HG02938 (cell line): ENCODE measurements around the gene SLIT1.

Experiments used
- ATAC-seq: cut with Tn5 transposase; IDR thresholded peaks from one replicate; pipeline ENCODE4 v1.9.1; 2021; ENCODE audit warnings: mild to moderate bottlenecking, moderate library complexity; ENCODE audit not compliant: unreplicated experiment

Gene SLIT1

DNA sequence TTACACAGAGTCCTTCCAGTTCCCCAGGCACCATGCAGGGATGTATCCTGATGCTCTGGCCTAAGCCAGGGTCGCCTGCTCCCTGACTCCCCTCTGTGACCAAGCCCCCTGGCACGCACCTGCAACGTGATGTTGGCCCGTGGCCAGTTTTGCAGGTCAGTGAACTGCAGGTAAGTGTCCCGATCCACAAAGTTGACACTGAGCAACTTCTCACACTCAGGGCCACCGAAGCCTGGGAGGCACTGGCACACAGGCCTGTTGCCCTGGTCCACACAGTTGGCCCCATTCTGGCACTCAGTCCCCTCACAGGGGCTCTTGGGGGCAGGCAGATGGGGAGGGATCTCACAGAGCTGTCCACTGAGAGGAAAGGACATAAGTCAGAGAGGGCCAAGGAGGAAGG lies 179.4 kb downstream of the SLIT1 start:
- ATAC-seq: no peak

GRCh38 chr10:97005349-97005748 lies 180.4 kb downstream of the SLIT1 start:
- no peak for ATAC-seq

DNA sequence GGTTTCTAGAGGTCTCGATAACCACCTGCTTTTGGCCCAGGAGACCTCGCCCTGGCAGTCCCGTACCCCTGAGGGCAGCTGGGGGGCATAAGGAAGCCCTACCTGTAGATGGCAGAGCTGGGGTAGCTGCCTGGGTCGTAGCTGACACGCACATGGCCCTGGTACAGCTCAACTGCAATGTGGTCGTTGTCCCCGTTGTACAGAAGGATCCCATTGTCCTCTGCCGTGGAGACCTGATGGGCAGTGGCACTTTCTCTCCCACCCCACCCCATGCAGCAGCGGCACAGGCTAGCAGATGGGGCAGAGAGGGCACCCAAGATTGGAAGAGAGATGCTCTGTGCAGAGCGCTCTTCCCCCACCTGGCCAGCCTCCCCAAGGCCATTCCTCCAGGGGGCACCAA lies 181.2 kb downstream of the SLIT1 start:
- no peak for ATAC-seq

DNA sequence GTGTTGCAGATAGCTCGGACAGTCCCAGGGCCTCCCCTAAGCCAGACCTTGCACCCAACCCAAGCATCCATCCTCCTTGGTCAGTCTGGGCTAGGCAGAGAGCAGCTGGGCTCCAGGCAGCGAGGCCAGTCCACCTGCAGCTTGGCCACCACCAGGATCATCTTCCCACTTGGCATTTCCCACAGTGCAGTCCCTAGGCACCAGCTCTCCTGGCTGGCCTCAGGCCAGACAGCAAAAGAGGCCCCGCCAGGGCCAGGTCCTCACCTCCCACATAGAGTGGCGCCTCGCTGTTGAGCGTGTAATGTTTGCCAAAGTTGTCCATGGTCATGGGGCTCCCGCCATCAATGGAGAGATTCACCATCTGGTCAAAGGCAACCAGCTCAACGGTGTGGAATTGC lies 182.0 kb downstream of the SLIT1 start:
- no peak for ATAC-seq

GRCh38 chr10:97003151-97003803 lies 182.5 kb downstream of the SLIT1 start:
- ATAC-seq: no peak

DNA sequence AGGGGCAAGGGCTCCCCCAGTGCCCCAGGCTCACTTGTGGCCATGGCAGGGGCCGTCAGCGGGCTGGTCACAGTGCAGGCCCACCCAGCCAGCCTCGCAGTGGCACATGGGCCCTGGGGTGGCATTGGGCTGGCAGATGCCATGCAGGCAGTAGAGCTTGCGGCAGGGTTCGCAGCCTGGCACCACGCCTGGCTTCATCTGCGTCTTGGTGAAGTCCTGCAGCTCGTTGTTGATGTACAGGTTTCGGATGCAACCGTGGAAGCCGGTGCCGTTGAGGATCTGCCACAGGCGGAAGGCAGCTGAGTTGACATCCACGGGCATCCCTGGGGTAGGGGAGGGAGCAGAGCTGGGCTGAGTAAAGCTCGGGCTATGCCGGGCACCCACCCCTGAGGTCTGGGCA lies 183.1 kb downstream of the SLIT1 start:
- no peak for ATAC-seq

- ATAC-seq: no peak
These were observed 184.4 kb downstream of the SLIT1 start for GRCh38 chr10:97001183-97001991.

DNA sequence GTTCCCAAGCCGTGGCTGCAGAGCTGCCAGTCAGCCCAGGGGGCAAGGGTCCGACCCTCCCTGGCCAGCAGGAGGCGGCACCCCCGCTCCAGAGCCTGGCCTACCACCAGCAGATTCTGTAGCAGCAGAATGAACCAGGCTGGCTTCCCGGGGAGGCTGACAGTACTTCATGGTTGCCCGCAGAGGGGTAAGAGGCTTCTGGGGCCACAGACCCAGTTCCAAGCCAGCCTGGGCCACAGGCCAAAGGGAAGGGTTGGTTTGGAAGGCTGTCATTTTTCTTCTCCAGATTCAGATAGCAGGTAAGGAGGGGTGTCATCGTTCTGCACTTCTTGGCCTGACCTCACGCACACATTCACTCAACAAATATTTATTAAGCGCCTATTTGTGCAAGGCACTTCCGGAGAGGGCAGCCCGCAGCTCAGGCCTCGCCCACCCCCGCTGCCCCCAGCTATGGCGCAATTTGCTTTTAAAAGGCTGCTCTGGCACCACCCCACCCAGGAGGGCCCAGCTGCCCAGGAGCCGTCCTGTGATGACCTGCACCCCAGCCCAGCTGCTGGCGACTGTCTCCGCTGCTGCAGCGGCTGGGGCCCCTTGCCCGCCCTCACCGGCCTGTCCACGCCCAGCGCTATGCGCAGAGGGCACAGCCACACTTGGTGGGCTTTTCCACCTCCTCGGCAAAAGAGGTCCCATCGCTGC lies 185.1 kb downstream of the SLIT1 start:
- ATAC-seq: no peak

- no peak for ATAC-seq
These were observed 185.8 kb downstream of the SLIT1 start for GRCh38 chr10:96999987-97000386.

DNA sequence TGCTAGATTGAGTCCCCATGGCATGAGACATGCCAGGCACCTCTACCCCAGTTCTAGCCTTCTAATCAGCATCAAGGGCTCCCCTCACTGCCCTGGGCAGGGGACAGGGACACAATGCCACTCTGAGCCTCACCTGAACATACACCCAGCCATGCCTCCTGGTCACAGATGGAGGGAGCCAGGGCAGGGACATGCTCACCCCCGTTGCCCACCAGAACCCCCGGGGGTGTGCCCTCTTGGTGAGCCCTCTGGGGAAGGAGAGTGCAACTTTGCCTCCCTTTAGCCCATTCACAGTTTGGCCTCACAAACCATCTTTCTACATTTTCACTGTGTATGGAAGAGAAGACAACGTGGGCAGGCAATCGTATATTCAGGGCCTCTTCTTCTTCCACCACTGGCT lies 186.4 kb downstream of the SLIT1 start:
- no peak for ATAC-seq

DNA sequence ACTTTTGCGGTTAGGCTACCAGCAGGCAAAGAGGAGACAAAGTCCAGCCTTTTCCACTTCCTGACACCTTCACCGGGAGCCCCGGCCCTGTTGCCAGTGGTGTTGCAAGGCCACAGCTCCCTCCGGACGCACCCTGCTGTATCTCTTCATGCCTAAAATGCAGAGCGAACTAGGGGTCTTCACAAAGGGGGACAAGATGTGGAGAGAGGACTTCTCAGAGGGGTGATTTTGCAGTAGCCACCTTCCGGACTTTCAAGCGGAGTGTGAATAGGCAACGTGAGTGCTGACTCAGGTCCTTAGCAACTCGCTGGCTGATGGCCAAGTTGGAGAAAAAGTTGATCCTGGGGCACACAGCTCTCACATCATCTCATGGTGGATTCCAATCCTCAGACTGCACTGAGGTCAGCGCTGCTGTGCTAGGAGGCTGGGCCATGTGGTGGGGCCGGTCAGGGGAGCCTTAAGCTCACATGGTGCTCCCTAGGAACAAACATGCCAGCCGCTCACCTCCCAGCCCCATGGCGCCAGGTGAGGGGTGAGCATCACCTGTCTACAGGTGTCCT lies 187.3 kb downstream of the SLIT1 start:
- ATAC-seq: no peak

GRCh38 chr10:96996275-96996965 lies 189.3 kb downstream of the SLIT1 start:
- no peak for ATAC-seq

DNA sequence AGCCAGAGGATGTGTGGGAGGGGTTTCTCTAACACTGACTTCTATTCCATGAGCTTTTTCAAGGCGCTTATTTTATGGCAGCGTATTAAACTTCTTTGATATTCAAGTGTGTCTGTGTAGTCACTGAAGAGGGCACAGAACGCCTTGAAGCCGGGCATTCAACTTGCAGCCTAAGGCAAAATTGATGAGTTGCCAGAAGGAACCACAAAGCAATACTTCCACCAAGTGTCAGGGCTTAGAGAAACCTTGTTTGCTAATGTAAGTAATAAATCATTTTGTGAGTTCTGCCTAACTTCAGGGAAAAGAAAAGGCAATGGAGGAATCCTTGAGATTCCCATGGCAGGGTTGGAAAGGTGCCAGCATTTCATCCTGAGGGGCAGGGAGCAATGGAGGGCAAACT lies 189.9 kb downstream of the SLIT1 start:
- ATAC-seq: no peak

DNA sequence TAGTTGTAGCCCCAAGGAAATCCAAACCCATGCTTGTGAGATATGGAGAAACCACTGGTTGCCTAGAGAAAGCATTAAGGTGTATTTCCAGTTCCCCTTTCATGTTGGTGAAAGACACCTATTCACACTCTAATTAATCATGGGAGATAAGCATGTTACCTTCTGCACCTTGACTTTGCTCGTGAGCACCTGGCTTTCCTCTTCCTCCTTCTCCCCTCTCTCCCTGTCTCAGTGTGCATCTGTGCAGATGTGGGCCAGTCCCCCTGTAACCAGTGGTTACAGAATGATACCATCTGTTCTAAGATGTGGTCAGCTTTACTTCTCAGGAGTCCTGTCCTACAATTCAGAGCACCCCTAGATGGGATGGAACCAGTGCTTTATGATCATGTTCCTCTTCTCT lies 193.0 kb downstream of the SLIT1 start:
- ATAC-seq: peak; percentile 64

- ATAC-seq: no peak
These were observed 194.4 kb downstream of the SLIT1 start for GRCh38 chr10:96991313-96991841.

DNA sequence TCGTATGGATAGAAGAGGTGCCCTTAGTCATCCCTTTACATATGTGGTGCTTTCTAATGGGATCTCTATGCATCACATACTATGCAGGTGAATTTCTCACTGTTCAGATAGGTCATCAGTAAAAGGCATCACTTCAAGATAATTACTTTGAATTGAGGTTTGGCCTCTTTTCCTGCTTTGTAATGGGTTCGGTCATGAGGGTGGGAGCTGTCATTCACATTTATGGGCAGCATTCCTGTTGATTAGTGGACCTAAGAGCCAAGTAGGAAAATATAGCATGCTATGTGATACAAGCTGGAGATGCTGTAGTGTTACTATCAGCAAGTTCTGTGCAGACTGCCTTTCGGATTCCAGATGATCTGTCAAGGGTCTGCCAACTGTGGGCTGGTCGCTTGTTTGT lies 197.3 kb downstream of the SLIT1 start:
- no peak for ATAC-seq

DNA sequence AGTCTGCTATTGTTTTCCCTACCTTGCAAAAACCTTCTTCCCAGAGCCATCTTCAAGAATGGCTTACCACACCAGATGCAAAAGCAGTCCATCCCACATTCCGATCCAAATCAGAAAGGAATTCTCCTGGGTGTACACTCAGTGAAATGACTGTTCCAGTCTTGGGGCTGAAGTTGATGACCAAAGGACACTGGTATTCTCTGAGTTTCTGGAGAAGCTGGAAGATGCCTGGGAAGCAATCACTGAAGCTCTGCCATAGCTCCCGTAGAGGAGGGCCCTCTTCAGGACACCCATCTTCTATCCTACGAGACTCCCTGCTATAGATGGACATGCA lies 197.9 kb downstream of the SLIT1 start:
- ATAC-seq: no peak

- ATAC-seq: no peak
These were observed 198.5 kb downstream of the SLIT1 start for GRCh38 chr10:96987141-96987841.

DNA sequence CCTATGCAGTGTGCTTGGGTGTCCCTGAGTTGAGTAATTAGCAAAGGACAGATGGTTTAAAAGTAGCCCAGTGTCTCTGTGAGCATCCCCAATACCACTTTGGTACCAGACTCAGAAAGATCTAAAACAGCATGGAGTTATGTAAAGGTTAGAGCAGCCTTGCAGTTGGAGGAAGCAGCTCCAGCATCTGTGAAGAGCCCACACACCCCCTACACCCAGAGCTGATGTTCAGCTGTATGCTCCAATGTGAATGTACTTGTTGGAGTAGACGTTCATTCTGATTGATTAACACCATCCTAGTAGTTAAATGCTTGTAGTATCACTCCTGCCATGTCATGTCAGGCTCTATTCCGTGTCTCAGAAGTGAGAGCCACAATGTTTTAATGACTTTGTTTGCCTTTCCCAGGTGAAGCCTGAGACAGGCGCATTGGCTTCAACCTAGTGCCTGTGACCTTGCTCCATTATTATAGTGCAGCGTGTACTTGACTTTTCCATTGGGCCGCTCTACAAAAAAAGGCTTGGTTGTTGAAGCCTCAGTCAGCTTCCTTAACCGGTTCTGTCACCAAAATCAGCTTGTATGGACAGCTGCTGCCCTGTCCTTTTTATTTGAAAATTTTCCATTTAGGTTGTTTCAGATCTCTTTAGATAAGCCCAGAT lies 199.4 kb downstream of the SLIT1 start:
- ATAC-seq: no peak
